ENCODE data around the gene TAPBP. TPM values are rescaled to one million over a fixed set of nuclear protein-coding genes. Genes with fewer than 3 reads are reported as not detected.
"Not testable (repeated sequence)": the region's sequence is repeated elsewhere in the genome, so short reads cannot be mapped to it uniquely, and the experiment has no call there.

Gene TAPBP
- total RNA-seq, 1 donor from 2014 or later: 415 TPM

DNA sequence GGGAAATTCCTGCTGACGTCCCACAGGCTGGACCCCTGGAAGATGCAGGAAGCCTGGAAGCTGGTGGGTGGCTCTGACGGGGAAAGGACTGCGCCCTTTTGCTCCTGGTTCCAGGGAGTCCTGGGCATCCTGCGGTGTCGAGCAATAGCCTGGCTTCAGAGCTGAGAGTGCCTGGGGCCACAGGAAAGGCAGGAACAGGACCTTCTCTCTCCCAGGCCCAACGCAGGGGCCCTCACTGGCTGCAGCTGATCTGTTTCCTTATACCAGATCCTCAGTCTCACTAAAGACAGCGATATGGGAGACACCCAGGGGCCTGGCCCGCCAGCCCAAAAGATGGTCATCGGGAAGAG is 35.5 kb downstream of the TAPBP start:
- DNase-seq (ENCODE audit: extremely low read depth, low read depth, low spot score): no peak

DNA sequence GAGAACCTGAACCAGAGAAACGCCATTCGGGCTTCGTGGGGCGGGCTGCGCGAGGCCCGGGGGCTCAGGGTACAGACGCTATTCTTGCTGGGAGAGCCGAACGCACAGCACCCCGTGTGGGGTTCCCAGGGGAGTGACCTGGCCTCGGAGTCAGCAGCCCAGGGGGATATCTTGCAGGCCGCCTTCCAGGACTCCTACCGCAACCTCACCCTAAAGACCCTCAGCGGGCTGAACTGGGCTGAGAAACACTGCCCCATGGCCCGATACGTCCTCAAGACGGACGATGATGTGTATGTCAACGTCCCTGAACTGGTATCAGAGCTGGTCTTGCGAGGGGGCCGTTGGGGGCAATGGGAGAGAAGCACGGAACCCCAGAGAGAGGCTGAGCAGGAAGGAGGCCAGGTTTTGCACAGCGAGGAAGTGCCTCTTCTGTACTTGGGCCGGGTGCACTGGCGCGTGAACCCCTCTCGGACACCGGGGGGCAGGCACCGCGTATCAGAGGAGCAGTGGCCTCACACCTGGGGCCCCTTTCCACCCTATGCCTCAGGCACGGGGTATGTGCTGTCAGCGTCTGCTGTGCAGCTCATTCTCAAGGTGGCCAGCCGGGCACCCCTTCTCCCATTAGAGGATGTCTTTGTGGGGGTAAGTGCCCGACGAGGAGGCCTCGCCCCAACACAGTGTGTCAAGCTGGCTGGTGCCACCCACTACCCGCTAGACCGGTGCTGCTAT is 36.1 kb downstream of the TAPBP start:
- DNase-seq (ENCODE audit: extremely low read depth, low read depth, low spot score): no peak

DNA sequence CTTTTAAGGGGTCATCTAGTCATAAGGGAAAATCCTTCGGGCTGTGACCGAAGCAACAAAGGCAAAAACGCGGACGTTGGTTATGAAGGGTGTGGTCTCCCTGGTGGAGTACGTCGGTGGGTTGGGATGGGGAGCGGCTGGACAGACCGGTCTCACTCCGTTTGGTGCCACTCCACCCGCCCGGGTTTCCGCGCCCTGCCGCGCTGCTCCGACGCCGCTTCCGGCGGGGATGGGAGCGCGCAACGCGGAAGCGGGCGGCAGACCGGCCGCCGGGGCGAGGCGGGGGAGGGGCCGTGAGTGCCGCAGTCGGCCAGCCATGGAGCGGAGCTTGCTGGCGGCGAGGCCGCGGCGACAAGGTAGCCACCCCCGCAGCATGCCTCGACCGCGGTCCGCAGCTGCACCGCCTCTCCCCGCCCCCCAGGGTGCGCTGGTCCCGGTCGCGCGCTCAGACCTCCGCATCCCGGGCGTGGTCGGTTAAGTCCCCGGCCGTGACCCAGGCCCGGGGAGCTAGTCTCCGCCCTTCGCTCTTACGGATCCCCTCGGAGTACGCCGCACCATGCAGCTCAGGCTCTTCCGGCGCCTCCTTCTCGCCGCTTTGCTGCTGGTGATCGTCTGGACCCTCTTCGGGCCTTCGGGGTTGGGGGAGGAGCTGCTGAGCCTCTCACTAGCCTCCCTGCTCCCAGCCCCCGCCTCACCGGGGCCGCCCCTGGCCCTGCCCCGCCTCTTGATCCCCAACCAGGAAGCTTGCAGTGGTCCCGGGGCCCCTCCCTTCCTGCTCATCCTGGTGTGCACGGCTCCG is 36.8 kb downstream of the TAPBP start, which contains the start of gene B3GALT4:
B3GALT4 (plus strand) TSS at position 260 of the 799 bp plus-strand sequence; CDS start at position 557, 297 bp downstream.
- no peak for DNase-seq (ENCODE audit: extremely low read depth, low read depth, low spot score)

DNA sequence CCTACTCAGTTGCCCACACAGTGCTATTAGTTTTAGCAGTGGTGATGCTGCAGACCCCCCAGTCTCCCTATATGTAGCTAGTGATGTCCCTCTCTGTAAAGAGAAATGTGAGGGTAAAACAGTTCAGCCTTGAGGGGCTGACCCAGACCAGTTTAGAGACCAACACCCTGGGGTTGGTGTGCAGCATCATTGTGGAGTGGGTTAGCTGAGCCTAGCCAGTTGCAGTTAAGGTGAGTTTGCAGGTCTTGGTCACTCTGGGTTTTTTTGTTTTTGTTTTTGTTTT is 37.4 kb downstream of the TAPBP start:
- no peak for DNase-seq (ENCODE audit: extremely low read depth, low read depth, low spot score)

DNA sequence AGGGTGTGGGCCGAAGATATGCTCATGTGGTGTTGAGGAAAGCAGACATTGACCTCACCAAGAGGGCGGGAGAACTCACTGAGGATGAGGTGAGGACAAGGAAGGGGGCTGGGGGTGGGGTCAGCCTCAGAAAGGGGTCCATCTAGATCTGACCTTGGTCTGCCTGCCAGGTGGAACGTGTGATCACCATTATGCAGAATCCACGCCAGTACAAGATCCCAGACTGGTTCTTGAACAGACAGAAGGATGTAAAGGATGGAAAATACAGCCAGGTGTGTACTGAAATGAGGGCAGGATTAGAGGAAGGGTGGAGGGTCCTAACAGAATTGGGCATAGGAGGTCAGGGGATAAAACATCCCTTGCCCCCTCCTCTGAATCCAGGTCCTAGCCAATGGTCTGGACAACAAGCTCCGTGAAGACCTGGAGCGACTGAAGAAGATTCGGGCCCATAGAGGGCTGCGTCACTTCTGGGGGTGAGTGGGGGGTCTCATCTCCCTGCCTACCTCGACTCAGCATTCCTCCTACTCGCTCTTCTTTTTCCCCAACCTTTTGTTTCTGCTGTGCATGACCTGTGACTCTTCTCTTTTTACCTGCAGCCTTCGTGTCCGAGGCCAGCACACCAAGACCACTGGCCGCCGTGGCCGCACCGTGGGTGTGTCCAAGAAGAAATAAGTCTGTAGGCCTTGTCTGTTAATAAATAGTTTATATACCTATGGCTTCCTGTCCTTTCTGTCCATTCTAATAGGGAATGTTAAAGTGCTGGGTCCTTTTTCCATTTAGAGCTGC is 37.9 kb downstream of the TAPBP start:
- DNase-seq (ENCODE audit: extremely low read depth, low read depth, low spot score): not testable (repeated sequence)

DNA sequence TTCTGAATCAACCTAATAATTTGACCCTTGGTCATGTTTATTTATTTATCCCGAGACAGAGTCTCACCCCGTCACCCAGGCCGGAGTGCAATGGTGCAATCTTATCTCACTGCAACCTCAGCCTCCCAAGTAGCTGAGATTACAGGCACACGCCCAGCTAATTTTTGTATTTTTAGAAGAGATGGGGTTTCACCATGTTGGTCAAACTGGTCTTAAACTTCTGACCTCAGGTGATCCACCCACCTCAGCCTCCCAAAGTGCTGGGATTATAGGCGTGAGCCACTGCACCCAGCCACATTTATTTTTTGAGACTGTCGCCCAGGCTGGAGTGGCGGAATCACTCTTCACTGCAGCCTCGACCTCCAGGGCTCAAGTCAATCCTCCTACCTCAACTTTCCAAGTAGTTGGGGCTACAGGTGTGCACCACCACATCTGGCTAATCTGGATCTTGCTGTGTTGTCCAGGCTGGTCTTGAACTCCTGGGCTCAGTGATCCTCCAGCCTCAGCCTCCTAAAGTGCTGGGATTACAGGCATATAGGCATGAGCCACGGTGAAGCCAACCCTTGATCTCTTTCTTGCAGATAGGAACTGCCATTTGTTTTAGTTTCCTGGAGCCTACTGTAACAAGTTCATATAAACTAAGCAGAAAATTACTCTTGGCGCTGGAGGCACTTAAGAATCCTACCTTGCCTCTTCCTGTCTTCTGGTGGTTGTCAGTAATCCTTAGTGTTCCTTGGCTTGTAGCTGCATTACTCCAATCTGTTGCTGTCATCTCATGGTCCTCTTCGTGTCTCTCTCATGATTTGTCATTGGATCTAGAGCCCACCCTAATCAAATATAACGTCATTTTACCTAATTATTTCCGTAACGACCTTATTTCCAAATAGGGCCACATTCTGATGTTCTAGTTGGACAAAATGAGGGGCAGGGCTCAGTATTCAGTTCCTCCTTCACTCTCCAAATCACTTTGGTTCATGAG is 39.7 kb downstream of the TAPBP start:
- DNase-seq (ENCODE audit: extremely low read depth, low read depth, low spot score): no peak

- no peak for DNase-seq (ENCODE audit: extremely low read depth, low read depth, low spot score)
Observed at GRCh38 chr6:33273129-33273923, 40.6 kb downstream of the TAPBP start.

DNA sequence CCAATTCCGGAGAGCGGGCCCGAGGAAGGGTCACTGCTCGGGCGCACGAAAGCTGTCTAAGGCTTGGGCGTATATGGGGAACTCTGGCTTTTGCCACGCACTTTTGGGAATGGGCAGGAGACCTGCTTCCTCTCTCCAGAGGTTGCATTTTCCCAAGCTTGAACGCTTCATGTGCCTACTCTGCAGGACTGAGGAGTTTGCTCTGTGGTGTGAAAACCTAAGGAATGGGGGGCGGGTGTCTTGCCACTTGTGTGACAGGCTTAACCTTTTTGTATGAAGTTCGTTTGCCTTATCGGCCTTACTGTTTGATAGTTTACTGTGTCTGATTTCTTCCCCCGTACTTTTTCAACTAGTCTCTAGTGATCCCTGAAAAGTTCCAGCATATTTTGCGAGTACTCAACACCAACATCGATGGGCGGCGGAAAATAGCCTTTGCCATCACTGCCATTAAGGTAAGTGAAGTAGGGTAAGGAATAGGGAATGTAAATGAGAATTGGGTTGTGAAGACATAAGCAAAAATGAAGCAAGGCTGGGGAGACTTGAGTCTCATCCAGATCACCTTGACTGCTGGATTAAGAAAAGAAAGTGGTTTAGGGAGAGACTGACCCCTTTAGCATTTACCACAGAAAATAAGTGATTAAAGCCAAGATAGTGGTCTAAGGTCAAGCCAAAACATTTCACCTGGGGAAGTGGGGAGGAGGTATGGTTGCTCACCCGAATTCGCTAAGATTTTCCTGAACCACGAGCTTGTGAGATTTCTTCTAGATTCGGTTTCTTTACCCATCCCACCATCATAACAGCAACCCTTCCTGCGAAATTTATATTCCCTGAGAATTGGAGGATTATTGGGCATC is 41.4 kb downstream of the TAPBP start:
- no peak for DNase-seq (ENCODE audit: extremely low read depth, low read depth, low spot score)

GRCh38 chr6:33271468-33272274 is 42.2 kb downstream of the TAPBP start, which contains the start of the genes RPS18 and VPS52:
Gene RPS18 (plus strand): TSS chr6:33272075. CDS start chr6:33272120, 45 bp downstream.
Gene VPS52 (minus strand): TSS chr6:33271876. CDS start chr6:33271675, 201 bp downstream.
- peak; percentile 99 for DNase-seq (ENCODE audit: extremely low read depth, low read depth, low spot score)

DNA sequence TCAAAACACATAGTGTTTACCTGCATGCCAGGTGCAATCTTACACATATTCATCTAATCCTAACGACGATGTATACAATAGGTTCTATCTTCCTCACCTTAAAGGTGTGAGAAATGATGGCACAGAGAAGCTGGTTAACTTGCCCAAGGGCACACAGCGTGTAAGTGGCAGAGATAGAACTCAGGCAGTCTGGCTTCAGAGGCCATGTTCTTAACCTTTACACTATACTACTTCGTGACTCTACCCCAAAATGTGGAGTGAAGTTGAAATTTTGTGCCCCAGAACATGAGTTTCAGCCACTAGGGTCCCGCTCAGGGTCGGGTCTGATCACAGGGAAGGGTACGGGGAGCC is 42.8 kb downstream of the TAPBP start:
- DNase-seq (ENCODE audit: extremely low read depth, low read depth, low spot score): no peak

DNA sequence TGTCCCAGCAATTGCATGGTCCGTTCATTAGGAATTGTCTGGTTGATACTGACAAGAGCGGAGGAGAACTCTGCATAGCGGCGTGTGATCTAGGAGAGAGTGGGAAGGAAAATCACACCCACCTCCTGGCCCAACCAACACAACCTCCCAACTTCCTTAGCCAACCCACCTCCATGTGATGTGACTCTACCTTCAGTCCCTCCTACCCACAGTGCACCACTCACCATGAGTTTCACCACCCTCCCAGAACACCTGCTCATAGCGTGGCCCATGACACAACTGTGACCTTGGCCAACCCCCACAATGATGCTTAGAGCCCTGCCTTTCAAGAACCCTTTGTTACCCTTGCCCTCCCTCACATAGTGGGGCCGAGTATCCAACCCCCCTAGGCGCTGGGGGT is 49.9 kb downstream of the TAPBP start:
- DNase-seq (ENCODE audit: extremely low read depth, low read depth, low spot score): no peak

DNA sequence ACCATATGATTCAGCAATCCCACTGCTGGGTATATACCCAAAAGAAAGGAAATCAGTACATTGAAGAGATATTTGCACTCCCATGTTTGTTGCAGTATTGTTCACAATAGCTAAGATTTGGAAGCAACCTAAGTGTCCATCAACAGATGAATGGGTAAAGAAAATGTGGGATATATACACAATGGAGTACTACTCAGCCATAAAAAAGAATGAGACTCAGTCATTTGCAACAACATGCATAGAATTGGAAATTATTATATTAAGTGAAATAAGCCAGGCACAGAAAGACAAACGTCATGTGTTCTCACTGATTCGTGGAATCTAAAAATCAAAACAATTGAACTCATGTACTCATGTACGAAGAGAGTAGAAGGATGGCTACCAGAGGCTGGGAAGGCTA is 51.4 kb downstream of the TAPBP start:
- DNase-seq (ENCODE audit: extremely low read depth, low read depth, low spot score): not testable (repeated sequence)

GRCh38 chr6:33259032-33259431 is 54.8 kb downstream of the TAPBP start:
- DNase-seq (ENCODE audit: extremely low read depth, low read depth, low spot score): no peak

GRCh38 chr6:33254591-33254990 is 59.3 kb downstream of the TAPBP start:
- DNase-seq (ENCODE audit: extremely low read depth, low read depth, low spot score): no peak

- DNase-seq (ENCODE audit: extremely low read depth, low read depth, low spot score): no peak
Observed at GRCh38 chr6:33252759-33253158, 61.1 kb downstream of the TAPBP start.

- no peak for DNase-seq (ENCODE audit: extremely low read depth, low read depth, low spot score)
Observed at GRCh38 chr6:33251395-33252012, 62.4 kb downstream of the TAPBP start.

GRCh38 chr6:33250731-33251130 is 63.1 kb downstream of the TAPBP start:
- DNase-seq (ENCODE audit: extremely low read depth, low read depth, low spot score): no peak

All from glomerular endothelial cell (primary cell).